Diencephalon (tissue), 1 donor: Measurements from ENCODE around the gene TSPYL2. TPM values are rescaled to one million over a fixed set of nuclear protein-coding genes. Genes with fewer than 3 reads are reported as not detected.

Experiments used
- small RNA-seq: library from RNA; depleted of rRNA; stranded (forward); fragments of <200 nt; gene quantifications from one replicate; pipeline ENCODE3, GENCODE V24; 2014
- total RNA-seq: library from RNA; depleted of rRNA; stranded (reverse); fragments of >200 nt; gene quantifications from one replicate; pipeline ENCODE4 v1.2.3, GENCODE V29; 2014

Gene TSPYL2
- 28.4 TPM for total RNA-seq

GRCh38 chrX:53081925-53082772, at the start of gene TSPYL2:
Gene TSPYL2, plus strand, starts transcription at chrX:53082367. Its CDS starts 132 bp downstream, at chrX:53082499.

GRCh38 chrX:53048169-53049126, 33.7 kb upstream of the TSPYL2 start, which contains the start of gene GPR173:
Gene GPR173, plus strand, starts transcription at chrX:53048789. Its CDS starts 27,833 bp downstream, at chrX:53076622.

GRCh38 chrX:53093748-53094581, 11.8 kb downstream of the TSPYL2 start, which contains the start of gene KANTR:
Gene KANTR, plus strand, starts transcription at chrX:53094142. Its CDS starts 30,131 bp downstream, at chrX:53124273.

Small RNA genes lying within 50 kb of the gene (small RNA-seq; reads per million reads assigned to genes)
- gene AL591212.2: not detected

Other genes starting within 250 kb of the TSPYL2 start
- not detected for gene XAGE3, start 214.3 kb upstream of the TSPYL2 start, total RNA-seq
- 24.0 TPM for gene FAM156B, start 185.0 kb upstream of the TSPYL2 start, total RNA-seq
- gene FAM156A, start 123.8 kb upstream of the TSPYL2 start, total RNA-seq: 15.7 TPM
- gene GPR173, start 33.6 kb upstream of the TSPYL2 start, total RNA-seq: 27.0 TPM
- 34.4 TPM for gene KANTR, start 11.8 kb downstream of the TSPYL2 start, total RNA-seq
- gene KDM5C, start 142.8 kb downstream of the TSPYL2 start, total RNA-seq: 74.5 TPM
- gene IQSEC2, start 199.2 kb downstream of the TSPYL2 start, total RNA-seq: 11.1 TPM